Liver (tissue), 3 donors: ENCODE data around the gene HIF1AN.

ENCODE experiments used
- ATF3 ChIP-seq: IDR thresholded peaks from 2 replicates; pipeline ENCODE4 v1.6.1; 2016; ENCODE audit warnings: antibody characterized with exemption
- CTCF ChIP-seq: fragments of 150-350 bp; IDR thresholded peaks from 2 replicates; pipeline ENCODE4 v1.5.1; 2017; ENCODE audit warnings: improper control_type of control experiment, low read depth, low read length; ENCODE audit not compliant: missing input control
- GABPA ChIP-seq, 2 donors: IDR thresholded peaks in 1 of 2; conservative IDR thresholded peaks in 1 of 2; 2 replicates each; pipeline ENCODE4 v1.6.1; 2016; ENCODE audit warnings: antibody characterized with exemption in 2 of 2, mild to moderate bottlenecking in 1 of 2, moderate library complexity in 1 of 2
- MAX ChIP-seq: IDR thresholded peaks from 2 replicates; pipeline ENCODE4 v1.6.1; 2016; ENCODE audit warnings: antibody characterized with exemption
- NR2F2 ChIP-seq: IDR thresholded peaks from 2 replicates; pipeline ENCODE4 v1.6.1; 2016; ENCODE audit warnings: antibody characterized with exemption
- RAD21 ChIP-seq, 2 donors: IDR thresholded peaks; 2 replicates each; pipeline ENCODE4 v1.6.1; 2016; ENCODE audit warnings: antibody characterized with exemption in 2 of 2, mild to moderate bottlenecking in 2 of 2
- REST ChIP-seq: IDR thresholded peaks from 2 replicates; pipeline ENCODE4 v1.6.1; 2016; ENCODE audit warnings: antibody characterized with exemption, mild to moderate bottlenecking
- YY1 ChIP-seq: IDR thresholded peaks from 2 replicates; pipeline ENCODE4 v1.6.1; 2016; ENCODE audit warnings: antibody characterized with exemption, mild to moderate bottlenecking
- ZBTB33 ChIP-seq: IDR thresholded peaks from 2 replicates; pipeline ENCODE4 v1.6.1; 2016; ENCODE audit warnings: antibody characterized with exemption
- donor health status: healthy.
- donor health status: healthy.

GRCh38 chr10:100551196-100551595 is 15.5 kb downstream of the HIF1AN start:
- TF ChIP-seq CTCF, result no peak
- TF ChIP-seq REST, result no peak
- TF ChIP-seq MAX, result no peak
- no peak for TF ChIP-seq ZBTB33
- TF ChIP-seq GABPA (IDR thresholded peaks at IDR 0.05 in 1 of 2, conservative IDR thresholded peaks at IDR 0.05 in 1 of 2), result no peak
- TF ChIP-seq YY1, result no peak
- no peak for TF ChIP-seq NR2F2
- no peak for TF ChIP-seq ATF3
- no peak for TF ChIP-seq RAD21 (IDR thresholded peaks at IDR 0.05)
